Suprapubic skin (tissue), 4 donors: ENCODE measurements around the gene C11orf54. TPM values are rescaled to one million over a fixed set of nuclear protein-coding genes. Genes with fewer than 3 reads are reported as not detected.

Experiments
- DNase-seq, 2 donors: peaks; one replicate each; pipeline ENCODE4 v3.0.0-alpha.2; 2019; ENCODE audit warnings: low spot score in 2 of 2
- H3K27ac ChIP-seq: fragments of 200-600 bp; sonication (generic); one replicate; pipeline ENCODE4 v1.5.1; 2019
- H3K27me3 ChIP-seq: fragments of 200-600 bp; sonication (generic); one replicate; pipeline ENCODE4 v1.5.1; 2019
- H3K36me3 ChIP-seq: fragments of 200-600 bp; sonication (generic); one replicate; pipeline ENCODE4 v1.5.1; 2019
- H3K4me1 ChIP-seq: fragments of 200-600 bp; sonication (generic); one replicate; pipeline ENCODE4 v1.5.1; 2019
- H3K4me3 ChIP-seq: fragments of 200-600 bp; sonication (generic); one replicate; pipeline ENCODE4 v1.5.1; 2019; ENCODE audit warnings: mild to moderate bottlenecking
- H3K9me3 ChIP-seq: fragments of 200-600 bp; sonication (generic); one replicate; pipeline ENCODE4 v1.5.1; 2019
- EP300 ChIP-seq: sonication (generic); formaldehyde crosslinking; IDR thresholded peaks from one replicate; pipeline ENCODE4 v1.6.1; 2017; ENCODE audit warnings: antibody characterized with exemption
- POLR2A ChIP-seq, 2 donors: fragments of 450-650 bp; IDR thresholded peaks; one replicate each; pipeline ENCODE4 v1.6.1; 2017; ENCODE audit warnings: antibody characterized with exemption in 2 of 2, mild to moderate bottlenecking in 2 of 2, moderate library complexity in 2 of 2
- POLR2AphosphoS5 ChIP-seq, 3 donors: sonication (generic); formaldehyde crosslinking; IDR thresholded peaks; one replicate each; pipeline ENCODE4 v1.6.1; 2017; ENCODE audit warnings: antibody characterized with exemption in 3 of 3
- WGBS: methylation state at CpG from one replicate; pipeline ENCODE4 v1.1.5; 2018; 5-methylcytosine and 5-hydroxymethylcytosine counted together
- total RNA-seq, 4 donors: library from RNA; depleted of rRNA; stranded (reverse); fragments of >200 nt; gene quantifications; one replicate each; pipeline ENCODE4 v1.1.0, GENCODE V29; 2016
- TF ChIP-seq, protein P1 (sequence below), 2 donors: fragments of 200-600 bp in 1 of 2; fragments of 450-650 bp in 1 of 2; sonication (generic) in 1 of 2; IDR thresholded peaks; one replicate each; pipeline ENCODE4 v1.5.1; 2016 to 2019; ENCODE audit warnings: antibody characterized with exemption in 2 of 2, mild to moderate bottlenecking in 1 of 2, moderate library complexity in 1 of 2

Gene C11orf54
- total RNA-seq, 4 donors from 2014 or later: 19.4 to 62.1 (median 26.5) TPM

- Histone ChIP-seq H3K9me3 (no peaks in the 10 kb centered on the region), H3K4me3 (no peak overlapping the region), H3K27me3 (no peaks in the 10 kb centered on the region), H3K36me3 (peaks cover 75% of the 10 kb centered on the region), H3K4me1 (peaks cover 9% of the 10 kb centered on the region), H3K27ac (no peak overlapping the region)
- no peak for DNase-seq
- 90% methylated on average over 5 of the region's 5 CpGs for WGBS
- TF ChIP-seq, protein P1, sequence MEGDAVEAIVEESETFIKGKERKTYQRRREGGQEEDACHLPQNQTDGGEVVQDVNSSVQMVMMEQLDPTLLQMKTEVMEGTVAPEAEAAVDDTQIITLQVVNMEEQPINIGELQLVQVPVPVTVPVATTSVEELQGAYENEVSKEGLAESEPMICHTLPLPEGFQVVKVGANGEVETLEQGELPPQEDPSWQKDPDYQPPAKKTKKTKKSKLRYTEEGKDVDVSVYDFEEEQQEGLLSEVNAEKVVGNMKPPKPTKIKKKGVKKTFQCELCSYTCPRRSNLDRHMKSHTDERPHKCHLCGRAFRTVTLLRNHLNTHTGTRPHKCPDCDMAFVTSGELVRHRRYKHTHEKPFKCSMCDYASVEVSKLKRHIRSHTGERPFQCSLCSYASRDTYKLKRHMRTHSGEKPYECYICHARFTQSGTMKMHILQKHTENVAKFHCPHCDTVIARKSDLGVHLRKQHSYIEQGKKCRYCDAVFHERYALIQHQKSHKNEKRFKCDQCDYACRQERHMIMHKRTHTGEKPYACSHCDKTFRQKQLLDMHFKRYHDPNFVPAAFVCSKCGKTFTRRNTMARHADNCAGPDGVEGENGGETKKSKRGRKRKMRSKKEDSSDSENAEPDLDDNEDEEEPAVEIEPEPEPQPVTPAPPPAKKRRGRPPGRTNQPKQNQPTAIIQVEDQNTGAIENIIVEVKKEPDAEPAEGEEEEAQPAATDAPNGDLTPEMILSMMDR (IDR thresholded peaks at IDR 0.05): no peak
Observed at GRCh38 chr11:93791493-93791892, 50.0 kb downstream of the C11orf54 start.

- H3K9me3 ChIP-seq: no peaks in the 10 kb centered on the region
- H3K4me1 ChIP-seq: no peaks in the 10 kb centered on the region
- WGBS: 92% methylated on average over 6 of the region's 6 CpGs
- DNase-seq: no peak
- TF ChIP-seq POLR2A (IDR thresholded peaks at IDR 0.05): no peak
- no peak for TF ChIP-seq POLR2AphosphoS5 (IDR thresholded peaks at IDR 0.05)
- TF ChIP-seq, protein P1 (IDR thresholded peaks at IDR 0.05): no peak
- H3K27ac ChIP-seq: no peak overlapping the region
- no peak overlapping the region for H3K4me3 ChIP-seq
- H3K27me3 ChIP-seq: no peaks in the 10 kb centered on the region
- H3K36me3 ChIP-seq: peaks cover 92% of the 10 kb centered on the region
Observed at GRCh38 chr11:93796441-93797231, 55.2 kb downstream of the C11orf54 start.

- Histone ChIP-seq H3K9me3 (no peaks in the 10 kb centered on the region), H3K4me3 (no peak overlapping the region), H3K27ac (no peak overlapping the region), H3K27me3 (no peaks in the 10 kb centered on the region), H3K4me1 (no peaks in the 10 kb centered on the region), H3K36me3 (peaks cover 89% of the 10 kb centered on the region)
- 40% methylated on average over 2 of the region's 2 CpGs for WGBS
- DNase-seq: no peak
- no peak for TF ChIP-seq POLR2AphosphoS5 (IDR thresholded peaks at IDR 0.05)
- TF ChIP-seq POLR2A (IDR thresholded peaks at IDR 0.05): no peak
- TF ChIP-seq, protein P1 (IDR thresholded peaks at IDR 0.05): no peak
- TF ChIP-seq EP300: no peak
Observed at GRCh38 chr11:93801366-93801765, 59.9 kb downstream of the C11orf54 start.

DNA sequence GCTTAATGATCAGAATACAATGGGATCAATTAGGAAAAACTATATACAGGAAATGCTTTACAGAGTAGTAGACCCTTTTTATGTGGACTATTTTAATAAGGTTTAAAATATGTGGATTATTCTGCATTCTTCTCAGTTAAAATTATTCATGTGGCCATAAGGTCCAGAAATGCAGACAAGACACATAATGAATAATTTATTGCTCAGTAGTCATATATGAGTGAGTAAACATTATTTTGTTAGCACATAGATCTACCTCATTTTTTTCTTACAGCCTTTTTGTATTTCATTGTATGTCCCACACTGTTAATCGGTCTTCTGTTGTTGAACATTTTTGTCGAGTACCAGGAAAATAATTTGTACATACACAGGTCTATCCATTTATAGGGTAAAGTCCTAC, 63.4 kb downstream of the C11orf54 start:
- no peaks in the 10 kb centered on the region for H3K9me3 ChIP-seq
- H3K27me3 ChIP-seq: no peaks in the 10 kb centered on the region
- H3K4me3 ChIP-seq: no peak overlapping the region
- no peak for TF ChIP-seq POLR2A (IDR thresholded peaks at IDR 0.05)
- no peak overlapping the region for H3K27ac ChIP-seq
- WGBS: 97% methylated on average over 2 of the region's 2 CpGs
- H3K36me3 ChIP-seq: peaks cover 86% of the 10 kb centered on the region
- H3K4me1 ChIP-seq: no peaks in the 10 kb centered on the region
- DNase-seq: no peak

DNA sequence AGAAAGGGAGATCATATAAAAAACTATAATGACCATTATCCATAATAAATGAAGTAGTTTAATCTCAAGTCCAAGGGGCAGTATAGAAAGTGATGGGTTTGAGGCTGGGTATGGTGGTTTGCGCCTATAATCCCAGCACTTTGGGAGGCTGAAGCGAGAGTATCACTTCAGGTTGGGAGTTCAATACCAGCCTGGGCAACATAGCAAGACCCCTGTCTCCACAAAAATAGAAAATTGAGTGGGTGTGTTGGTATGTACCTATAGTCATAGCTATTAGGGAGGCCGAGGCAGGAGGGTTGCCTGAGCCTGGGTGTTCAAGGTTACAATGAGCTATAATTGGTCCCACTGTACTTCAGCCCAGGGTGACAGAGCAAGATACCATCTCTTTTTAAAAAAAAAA, 66.5 kb downstream of the C11orf54 start:
- TF ChIP-seq EP300 (no peak), POLR2A (IDR thresholded peaks at IDR 0.05) (no peak), POLR2AphosphoS5 (IDR thresholded peaks at IDR 0.05) (no peak)
- TF ChIP-seq, protein P1 (IDR thresholded peaks at IDR 0.05): no peak
- Histone ChIP-seq H3K4me3 (no peak overlapping the region), H3K27ac (no peak overlapping the region), H3K36me3 (peaks cover 91% of the 10 kb centered on the region), H3K27me3 (no peaks in the 10 kb centered on the region), H3K4me1 (no peaks in the 10 kb centered on the region), H3K9me3 (no peaks in the 10 kb centered on the region)
- 98% methylated on average over 3 of the region's 3 CpGs for WGBS
- no peak for DNase-seq

GRCh38 chr11:93813974-93814373, 72.5 kb downstream of the C11orf54 start:
- WGBS: 96% methylated on average over 5 of the region's 5 CpGs
- Histone ChIP-seq H3K4me1 (no peaks in the 10 kb centered on the region), H3K9me3 (no peaks in the 10 kb centered on the region), H3K4me3 (no peak overlapping the region), H3K27me3 (no peaks in the 10 kb centered on the region), H3K27ac (no peak overlapping the region), H3K36me3 (peaks cover 67% of the 10 kb centered on the region)
- TF ChIP-seq, protein P1 (IDR thresholded peaks at IDR 0.05): no peak
- no peak for TF ChIP-seq EP300
- TF ChIP-seq POLR2A (IDR thresholded peaks at IDR 0.05): no peak
- no peak for TF ChIP-seq POLR2AphosphoS5 (IDR thresholded peaks at IDR 0.05)
- DNase-seq: no peak
